SKM-1 (cell line): ENCODE measurements around the gene EPYC.
"Not testable (repeated sequence)": the region's sequence is repeated elsewhere in the genome, so short reads cannot be mapped to it uniquely, and the experiment has no call there.

Experiments used
- DNase-seq: peaks from one replicate; lab custom pipeline; 2025; ENCODE audit not compliant: unreplicated experiment; lab: John Stamatoyannopoulos, UW

Gene EPYC

DNA sequence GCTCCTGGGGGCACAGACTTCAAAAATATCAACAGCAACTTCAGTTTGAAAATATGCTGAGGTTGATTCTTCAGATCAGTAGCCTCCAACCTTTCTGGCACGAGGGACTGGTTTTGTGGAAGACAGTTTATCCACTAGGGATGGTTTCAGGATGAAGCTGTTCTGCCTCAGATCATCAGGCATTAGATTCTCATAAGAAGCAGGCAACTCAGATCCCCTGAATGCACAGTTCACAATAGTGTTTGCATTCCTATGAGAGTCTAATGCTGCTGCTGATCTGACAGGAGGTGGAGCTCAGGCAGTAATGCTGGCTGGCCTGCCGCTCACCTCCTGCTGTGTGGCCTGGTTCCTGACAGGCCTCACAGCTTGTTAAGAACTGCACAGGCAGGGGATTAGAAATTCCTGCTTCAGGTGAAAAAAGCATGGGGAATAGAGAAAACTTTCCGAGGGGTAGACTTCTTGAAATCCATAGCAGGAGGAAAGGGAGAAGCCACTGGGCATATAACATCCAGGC lies 12.8 kb downstream of the EPYC start:
- DNase-seq = no peak

DNA sequence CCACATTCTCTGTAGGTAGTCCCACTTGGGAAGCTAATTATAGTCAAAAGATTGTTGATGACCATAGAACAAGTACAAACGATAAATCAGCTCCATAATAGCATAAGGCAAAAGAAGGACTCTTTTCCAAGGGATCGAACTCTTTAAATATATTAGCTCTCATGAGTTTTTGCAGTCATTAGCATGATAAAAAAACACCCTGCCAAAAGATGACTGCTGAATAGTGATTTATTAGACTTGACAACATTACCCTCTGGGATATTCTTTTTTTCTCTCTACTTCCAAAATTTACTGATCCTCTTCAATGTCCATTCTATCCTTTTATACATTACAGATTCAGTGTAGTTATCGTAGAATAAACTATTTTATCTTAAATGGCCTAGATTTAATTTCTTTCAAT lies 14.2 kb downstream of the EPYC start:
- DNase-seq = no peak

DNA sequence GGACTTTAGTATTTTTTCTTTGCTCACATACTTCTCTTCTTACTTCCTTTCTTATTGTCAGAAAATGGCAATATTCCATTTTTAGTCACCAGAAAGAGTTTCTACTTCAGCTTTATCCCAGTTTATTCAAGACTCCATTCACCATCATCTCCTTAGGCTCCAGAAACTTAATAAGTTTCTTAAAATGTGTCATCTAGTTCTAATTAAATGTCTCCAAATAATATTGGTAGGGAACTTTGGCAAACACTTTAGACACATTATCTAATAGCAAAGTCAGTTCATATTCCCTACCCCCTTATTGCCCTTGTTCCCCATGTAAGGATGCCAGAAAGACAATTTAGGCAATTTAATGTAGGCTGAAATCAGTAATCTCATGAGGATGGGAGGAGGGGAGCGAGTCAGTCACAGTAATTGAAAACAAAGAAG lies 15.1 kb downstream of the EPYC start:
- DNase-seq = no peak

DNA sequence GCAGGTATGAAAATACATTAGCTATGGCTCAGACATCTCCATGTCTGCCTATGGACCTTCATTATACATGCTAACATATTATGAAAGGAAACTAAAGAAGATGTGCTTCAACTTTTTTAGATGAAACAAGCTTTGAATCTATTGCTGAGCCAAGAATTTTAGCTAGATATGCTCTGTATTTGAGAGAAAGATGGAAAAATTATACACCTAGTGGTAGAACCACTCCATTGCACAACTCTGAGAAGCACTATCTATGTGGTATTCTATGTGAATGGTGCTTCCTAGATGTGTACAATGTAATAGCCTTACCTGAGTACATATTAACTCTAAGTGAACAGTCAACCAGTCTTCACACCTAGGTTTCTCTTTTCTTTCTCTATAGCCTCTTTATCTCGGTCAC lies 17.3 kb downstream of the EPYC start:
- DNase-seq = no peak

GRCh38 chr12:90987101-90987500 lies 17.7 kb downstream of the EPYC start:
- DNase-seq = no peak

- DNase-seq = not testable (repeated sequence)
Observed at GRCh38 chr12:90985331-90985730, 19.4 kb downstream of the EPYC start.

DNA sequence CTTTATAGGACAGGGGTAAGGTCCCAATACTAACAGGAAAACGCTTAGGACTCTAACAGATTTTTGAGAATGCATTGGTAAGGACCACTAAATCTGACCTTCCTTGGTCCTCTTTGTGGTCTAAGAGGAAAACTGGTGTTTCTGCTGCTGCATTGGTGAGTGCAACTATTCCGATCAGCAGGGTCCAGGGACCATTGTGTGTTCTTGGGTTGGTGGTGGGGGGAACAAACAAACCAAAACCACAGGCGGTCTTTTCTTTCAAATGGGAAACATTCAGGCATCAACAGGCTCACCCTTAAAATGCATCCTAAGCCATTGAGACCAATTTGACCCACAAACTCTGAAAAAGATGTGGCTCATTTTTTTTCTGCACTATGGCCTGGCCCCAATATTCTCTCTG lies 20.7 kb downstream of the EPYC start:
- no peak for DNase-seq

DNA sequence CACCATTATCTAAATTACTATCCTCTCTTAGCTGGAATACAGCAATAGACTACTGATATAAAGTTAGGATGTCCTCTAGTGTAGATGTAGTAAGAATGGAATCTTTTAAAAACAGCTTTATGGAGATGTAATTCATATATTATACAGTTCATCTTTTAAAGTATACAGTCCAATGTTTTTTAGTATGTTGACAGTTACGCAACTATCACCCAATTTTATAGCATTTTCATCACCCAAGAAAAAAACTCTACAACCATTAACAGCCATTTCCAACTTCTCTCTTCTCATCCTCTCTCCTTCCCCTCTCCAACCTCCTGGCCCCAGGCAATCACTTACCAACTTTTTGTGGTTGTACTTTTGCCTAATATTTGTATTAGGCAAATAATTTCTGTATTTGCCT lies 22.6 kb downstream of the EPYC start:
- no peak for DNase-seq

DNA sequence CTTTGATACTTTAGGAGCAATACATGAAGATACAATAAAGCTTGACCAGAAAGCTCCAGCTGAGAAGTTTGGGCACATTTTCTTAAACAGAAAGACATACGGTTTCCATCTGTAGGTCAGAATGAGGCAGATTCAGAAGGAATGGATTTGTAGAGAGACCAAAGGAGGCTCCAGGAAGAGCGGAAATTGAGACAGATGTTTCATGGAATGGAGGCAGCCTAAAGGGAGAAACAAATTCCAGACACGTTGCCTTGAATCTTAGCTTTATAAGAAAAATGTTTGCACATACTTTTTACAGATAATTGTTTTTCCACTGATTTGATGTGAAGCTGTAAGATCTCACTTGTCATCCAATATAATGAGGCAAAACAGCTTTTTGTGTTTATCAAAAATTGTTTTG lies 24.8 kb downstream of the EPYC start:
- DNase-seq = no peak

GRCh38 chr12:90979019-90979418 lies 25.8 kb downstream of the EPYC start:
- DNase-seq = no peak

DNA sequence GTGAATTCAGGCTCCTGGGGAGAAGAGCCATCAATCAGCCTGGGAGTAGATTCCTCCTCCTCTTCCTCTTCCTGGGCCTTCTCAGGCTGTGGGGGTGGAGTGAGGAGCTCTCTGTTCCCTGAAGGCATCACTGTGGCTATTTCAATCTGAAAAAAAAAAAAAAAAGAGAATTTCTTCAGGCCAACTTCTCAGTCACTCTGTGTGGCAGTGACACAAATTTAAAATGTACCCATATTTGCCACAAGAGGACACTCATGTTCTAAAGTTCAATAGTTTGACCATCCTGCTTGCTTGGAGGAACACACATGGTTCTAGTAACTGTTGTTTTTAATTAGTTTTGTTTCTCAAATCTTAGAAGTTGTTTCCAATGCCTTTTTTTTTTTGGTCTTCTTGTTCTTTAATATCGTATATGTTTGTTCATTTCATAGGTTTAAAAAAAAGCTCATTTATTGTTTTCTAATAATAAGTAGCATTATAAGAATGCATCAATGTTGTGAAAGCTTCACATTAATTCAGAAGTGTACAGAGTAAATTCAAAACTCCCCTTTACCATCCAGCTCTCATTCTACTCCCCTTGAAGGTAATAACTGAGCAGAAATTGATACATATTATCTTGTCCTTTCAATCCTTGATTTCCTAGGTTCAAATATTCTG lies 26.5 kb downstream of the EPYC start:
- no peak for DNase-seq

DNA sequence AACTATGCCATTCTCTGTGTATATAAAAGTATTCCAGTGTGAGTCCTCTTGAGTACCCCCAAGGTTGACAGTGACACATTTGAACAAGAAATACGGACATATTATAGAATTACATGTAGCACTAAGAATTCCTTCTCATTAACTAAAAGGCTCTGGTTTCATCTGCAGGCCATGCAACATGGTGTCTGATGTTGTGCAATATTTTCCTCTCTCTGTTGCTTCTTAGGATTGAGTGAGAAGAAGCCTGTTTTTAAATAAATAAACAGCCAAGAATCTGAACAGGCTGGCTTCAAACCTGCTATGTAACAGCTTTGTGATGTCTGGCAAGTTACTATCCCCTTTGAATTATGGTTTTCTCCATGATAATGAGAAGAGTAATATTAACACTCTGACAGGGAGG lies 27.5 kb downstream of the EPYC start:
- DNase-seq = no peak

- no peak for DNase-seq
Observed at GRCh38 chr12:90974286-90974685, 30.5 kb downstream of the EPYC start.

GRCh38 chr12:90972226-90972625 lies 32.5 kb downstream of the EPYC start:
- no peak for DNase-seq

DNA sequence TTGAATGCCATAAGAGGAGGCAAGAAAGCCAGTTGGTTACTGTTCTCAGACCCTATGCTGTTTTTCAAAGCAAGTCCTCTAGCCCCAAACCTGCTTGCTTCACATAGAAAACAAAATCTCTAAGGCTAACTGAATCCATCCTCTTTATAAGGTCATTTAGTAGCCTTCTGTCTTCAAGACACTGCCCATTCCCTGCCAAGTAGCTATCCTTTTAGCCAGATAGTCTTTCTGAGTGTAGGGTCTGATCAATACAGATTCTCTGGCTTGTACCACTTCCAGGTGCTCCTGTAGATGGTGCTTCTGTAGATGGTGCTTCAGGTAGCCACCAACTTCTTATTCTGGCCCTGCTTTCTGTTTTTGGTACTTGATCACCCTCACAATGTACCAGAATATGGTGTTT lies 33.9 kb downstream of the EPYC start:
- DNase-seq = no peak

- no peak for DNase-seq
Observed at GRCh38 chr12:90970471-90970870, 34.3 kb downstream of the EPYC start.

GRCh38 chr12:90969851-90970250 lies 34.9 kb downstream of the EPYC start:
- no peak for DNase-seq

GRCh38 chr12:90969346-90969745 lies 35.4 kb downstream of the EPYC start:
- no peak for DNase-seq

- DNase-seq = no peak
Observed at GRCh38 chr12:90965204-90965603, 39.6 kb downstream of the EPYC start.

DNA sequence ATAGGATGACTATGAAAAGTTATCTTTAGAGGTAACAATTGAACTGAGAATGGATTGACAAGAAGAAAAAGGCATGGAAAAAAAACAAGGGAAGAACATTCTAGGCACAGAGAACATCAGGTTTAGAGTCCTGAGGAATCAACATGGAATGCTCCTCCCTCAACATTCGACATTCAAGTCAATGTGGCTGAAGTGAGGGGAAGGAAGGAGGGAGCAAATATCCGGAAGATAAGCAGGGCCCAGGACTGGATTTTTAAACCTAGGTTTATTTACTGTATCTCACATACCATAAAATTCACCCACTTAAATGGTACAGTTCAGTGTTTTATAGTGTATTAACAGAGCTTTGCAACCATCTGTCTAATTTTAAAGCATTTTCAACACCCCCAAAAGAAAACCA lies 40.2 kb downstream of the EPYC start:
- no peak for DNase-seq

GRCh38 chr12:90963946-90964345 lies 40.8 kb downstream of the EPYC start:
- DNase-seq = no peak

GRCh38 chr12:90961154-90961553 lies 43.6 kb downstream of the EPYC start:
- no peak for DNase-seq

DNA sequence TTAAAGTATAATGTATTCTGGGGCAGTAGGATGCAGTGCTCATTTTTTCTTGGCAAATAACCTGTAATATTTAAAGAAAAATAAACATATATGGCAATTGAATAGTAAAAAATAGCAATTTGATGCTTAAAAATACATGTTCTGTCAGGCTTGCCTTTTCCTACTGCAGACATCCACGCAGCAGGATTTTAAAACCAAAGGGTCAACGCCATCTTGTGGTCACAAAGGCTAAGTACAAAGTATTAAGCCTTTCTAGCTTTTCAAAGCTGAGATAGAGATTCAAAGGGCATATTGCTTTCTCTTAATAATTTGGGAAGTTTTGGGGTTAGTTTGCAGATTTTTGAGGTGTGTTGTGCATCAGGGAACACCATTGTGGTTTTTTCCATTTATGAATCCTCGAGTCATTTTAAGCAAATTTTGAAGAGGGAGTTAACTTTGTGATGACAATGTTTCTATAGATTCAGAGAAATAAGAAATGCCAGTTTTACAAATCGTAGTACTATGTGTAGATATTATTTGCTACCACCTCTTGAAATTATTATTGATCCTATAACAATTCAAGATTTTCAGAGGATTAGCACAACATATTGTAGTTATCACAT lies 45.1 kb downstream of the EPYC start:
- no peak for DNase-seq
